HG03442 (cell line): Measurements from ENCODE around the gene DNAH10.

Source experiments
- ATAC-seq: cut with Tn5 transposase; IDR thresholded peaks from one replicate; pipeline ENCODE4 v1.9.1; 2021; ENCODE audit warnings: mild to moderate bottlenecking, moderate library complexity; ENCODE audit not compliant: unreplicated experiment

DNAH10 gene

DNA sequence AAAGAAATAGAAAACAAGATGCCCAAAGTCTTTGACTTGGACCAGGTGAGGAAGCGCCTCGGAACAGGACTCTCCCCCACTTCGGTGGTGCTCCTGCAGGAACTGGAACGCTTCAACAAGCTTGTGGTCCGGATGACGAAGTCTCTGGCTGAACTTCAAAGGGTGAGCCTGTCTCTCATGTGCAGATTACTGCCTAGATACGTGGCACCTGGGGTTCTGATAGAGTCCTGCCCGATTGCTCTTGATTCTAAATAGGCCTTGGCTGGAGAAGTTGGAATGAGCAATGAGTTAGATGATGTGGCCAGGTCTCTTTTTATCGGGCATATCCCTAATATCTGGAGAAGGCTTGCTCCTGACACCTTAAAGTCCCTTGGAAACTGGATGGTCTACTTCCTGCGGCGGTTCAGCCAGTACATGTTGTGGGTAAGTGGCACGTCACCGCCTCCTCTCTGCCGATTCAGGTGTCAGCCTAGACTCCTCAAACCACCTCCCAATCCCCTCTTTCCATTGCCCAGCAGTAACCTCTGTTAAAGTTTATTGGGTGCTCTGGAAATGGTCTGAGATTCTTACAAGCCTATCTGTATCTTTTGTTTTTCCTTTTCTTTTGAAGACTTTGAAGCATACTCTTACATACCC is 169.7 kb downstream of the DNAH10 start:
- no peak for ATAC-seq

DNA sequence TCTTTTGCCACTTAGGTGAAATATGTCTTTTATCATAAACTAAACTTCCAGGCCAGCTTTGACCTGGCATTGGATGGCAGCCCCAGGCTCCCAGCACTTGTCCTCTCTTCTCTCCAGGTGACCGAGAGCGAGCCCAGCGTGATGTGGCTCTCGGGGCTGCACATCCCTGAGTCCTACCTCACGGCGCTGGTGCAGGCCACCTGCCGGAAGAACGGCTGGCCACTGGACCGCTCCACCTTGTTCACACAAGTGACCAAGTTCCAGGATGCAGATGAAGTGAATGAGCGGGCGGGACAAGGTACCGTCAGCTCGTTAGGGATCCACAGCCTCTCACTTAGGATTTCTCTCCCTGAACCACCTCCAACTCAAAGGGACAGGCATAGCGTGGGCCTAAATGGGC is 171.1 kb downstream of the DNAH10 start:
- ATAC-seq, result no peak

DNA sequence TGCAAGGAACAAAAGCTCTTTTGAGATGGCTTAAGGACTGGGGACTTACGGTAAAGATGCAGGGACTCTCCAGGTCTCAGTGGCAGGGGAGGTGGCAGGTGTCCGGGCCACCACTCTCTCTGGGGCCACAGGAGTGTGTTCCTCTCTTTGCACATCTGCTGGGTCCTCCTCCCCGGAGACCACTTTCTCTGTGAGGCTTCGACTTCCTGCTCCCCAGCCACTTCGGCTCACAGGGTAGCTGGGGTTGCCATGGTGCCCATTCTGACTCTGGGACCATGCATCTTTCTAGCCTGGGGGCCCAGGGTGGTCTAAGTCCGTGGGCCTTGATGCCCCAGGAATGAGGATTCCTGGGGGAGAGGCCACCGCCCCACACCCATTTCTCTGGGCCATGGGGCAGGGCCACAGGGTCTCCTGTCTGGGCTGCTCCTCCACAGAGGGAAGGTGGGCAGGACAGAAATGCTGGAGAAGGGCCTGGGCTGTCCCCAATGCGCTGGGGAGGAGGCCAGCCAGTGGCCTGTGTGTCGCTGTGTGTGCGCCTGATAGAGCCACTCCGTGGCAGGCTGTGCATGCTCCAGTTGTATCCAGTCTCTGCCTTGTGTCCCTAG is 172.0 kb downstream of the DNAH10 start:
- no peak for ATAC-seq

DNA sequence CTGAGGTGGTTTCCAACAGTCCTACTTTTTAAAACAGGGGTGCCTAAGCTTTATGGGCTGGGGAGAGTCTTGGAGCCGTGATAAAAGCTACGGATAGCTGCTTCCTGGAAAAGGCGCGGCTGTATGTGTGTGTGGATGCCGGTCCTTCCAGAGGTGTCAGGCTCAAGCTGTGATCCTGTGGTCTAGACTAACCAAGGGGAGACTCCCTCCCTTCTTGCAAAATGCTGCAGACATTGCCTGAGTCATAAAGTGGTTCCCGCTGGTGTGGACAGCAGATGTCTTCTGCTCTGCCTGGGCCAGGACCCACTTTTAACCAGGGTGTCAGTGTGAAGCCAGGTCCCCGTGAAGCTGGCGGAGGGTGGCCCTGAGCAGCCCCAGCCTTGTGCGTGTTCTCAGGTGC is 172.7 kb downstream of the DNAH10 start:
- ATAC-seq, result no peak

DNA sequence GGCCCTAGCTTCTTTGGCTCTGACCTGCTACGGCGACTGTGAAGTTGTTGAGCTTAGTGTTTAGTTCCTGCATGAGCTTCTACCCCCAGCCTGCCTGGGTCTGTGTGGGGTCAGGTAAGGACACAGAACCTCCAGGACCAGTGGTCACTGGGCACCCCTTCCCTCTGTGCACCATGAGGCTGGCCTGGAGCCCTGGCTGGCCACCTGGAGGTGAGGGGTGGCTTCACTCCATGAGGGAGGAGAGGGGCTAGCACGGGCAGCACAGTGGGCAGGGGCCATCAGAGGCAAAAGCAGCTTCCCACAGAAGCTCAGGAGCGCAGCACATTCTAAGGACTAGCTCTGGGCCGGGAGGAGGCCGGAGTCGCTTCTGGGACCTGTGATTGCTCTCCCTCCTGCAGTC is 173.9 kb downstream of the DNAH10 start:
- ATAC-seq, result no peak

DNA sequence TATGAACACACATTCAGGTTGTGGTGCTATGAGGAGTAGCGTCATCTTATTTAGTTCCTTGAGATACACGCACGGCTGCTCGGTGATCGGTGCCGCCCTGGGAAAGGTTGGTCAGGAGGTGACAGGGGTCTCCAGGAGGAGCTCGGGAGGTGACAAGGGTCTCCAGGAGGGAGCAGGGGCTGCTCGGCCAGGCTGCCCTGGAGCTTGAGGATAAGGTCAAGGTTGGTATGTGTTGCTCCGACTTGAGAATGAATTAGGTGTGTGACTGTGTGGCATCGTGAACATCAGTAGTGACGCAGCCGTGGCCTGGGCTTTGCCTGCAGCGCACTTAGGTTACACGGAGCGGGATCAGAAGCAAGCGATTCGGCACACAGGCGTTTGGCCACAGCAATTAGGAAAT is 174.4 kb downstream of the DNAH10 start:
- no peak for ATAC-seq

DNA sequence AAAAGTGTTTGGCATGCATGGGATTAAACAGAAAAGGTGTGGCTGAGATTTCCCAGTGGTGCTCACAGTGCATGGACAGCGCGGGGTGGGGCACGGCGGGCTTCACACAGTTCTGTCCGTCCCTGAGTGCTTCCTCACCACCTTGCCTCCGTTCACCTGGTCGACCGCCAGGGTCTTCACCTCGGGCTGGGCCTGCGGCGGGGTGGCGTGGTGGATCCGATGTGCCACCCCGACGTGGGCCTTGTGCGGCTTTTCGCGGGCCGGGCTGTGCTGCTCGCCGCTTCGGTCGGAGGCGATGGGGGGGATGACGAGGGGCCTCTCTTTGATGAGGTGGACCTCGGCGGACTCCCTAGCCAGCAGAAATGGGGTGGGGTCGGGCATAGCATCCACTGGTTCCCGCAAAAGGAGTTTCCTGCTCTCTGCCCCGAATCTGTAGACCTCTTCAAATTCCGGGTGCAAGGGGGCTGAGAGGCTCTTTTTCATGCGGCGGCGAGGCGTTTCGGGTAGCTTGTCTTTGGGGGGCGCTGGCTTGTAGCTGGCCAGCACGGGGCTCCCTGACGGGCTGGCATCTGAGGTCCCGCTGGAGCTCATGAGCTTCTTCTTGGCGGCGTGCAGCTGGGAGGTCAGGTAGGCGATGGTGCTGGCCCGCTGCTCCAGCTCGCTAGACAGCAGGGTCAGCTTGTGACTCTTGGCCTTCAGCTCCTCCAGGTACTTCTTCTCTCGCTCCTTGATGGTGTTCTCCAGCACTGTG is 175.0 kb downstream of the DNAH10 start:
- no peak for ATAC-seq

DNA sequence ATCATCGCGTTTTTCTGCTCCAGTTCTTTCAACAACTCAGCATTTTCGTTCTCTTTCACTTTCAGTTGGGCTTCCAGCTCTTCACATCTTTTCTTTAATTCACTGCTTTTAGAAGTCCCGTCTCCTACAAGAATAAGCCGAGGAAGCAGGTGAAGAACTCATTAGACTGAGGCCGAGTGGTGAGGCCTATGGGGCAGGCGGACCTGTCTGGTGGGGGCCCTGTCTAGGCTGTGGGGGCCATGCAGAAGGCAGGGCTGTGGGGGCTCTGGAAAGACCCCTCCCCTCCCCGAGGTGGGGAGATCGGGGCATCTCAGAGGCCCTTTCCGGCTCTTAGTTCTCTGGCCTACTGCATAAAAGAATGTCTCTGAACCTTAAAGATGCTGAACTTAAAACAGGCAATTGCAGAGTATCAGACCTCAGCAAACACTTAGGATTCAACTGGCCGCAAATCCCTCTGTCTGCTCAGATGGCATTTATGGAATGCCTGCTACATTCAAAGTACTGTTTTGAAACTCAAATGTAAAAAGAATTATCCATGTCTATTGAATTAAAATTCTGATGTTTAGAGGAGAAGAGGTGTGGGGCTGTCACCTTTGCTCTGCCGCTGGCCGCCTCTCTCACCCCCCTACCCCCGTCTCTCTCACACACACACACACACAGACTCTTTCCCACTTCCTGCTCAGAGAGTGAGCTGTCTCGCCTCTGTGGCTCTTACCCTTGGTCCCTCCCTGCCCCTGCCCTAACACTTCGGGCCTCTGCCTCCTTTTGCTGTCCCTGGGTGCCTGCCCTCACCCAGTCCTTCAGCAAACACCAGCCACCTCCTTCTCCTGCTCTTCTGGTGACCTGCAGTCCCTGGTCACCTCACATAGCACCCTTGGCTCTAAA is 175.8 kb downstream of the DNAH10 start:
- ATAC-seq, result no peak

DNA sequence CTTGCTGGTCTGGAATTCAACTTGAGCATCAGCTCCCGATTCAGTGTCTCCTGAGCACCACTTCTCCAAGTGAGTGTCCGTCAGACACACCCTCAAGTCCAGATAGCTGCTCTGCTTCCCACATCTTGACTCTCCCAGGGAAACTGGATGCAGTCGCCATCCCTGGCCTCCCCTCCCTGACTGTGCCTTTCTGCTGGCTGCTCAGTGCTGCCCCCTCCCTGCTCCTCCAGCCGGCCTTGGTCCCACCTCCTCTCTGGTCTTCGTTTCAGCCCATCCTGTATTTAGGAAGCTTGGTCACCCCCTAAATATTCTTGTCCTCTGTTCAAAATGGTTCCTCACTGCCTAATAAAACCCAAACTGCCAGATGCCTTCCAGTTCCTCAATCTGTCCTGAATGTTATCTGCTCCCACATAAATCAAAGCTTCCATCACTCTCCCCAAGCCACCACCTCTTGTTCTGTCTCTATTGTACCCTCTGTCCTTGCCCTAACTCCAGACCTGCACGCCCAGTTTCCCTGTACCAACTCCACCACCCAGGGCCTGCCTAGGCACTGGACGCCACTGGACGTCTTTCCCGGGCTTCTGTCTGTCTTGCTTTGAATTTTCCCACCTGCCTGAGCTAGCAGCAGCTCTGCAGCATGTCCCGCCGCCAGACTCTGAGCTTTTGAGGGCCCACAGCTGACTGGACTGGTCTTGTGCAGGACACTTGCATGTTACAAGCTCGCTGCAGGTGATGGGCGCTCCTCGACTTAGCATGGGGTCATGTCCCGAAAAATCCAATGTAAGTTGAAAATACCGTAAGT is 176.8 kb downstream of the DNAH10 start:
- no peak for ATAC-seq

DNA sequence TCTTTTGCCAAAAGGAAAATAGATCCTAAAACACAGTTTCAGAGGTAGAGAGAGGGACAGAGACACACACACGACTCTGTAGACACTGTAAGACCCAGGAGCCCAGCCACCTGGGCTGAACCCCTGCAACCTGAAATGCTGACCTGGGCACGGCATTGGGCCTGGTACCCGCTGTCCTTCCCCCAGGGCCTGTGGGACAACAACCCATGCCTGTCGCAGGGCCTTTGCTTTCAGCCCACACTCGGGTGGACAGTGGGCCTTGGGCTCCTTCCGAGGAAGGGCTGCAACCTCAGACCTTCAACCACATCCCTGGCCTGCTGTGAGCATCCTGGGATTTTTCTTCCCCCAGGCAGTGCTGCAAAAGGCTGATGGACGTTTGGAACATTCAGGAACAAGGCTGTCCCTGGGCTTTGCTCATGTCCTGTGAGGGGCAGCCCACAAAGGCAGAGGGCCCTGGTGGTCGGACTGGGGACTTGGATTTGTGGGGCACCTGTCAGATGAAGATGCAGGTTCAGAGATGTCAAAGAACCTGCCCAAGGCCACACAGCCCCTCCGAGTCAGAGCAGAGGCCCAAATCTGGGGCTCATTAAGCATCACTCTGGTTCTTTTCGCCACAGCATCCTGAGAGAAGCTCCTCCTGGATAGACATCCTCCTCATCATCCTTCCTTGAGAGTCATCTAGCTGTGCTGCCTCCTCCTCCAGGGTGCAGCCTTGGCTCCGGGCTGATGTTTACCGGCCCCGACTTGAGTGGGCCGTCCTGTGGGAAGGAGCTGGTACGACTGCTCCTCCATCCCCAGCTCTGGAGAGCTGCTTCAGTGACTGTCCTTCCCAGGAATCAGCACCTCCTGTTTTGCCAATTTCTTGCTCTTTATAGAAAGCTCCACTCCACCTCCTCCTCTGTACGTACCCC is 177.9 kb downstream of the DNAH10 start:
- ATAC-seq, result no peak

DNA sequence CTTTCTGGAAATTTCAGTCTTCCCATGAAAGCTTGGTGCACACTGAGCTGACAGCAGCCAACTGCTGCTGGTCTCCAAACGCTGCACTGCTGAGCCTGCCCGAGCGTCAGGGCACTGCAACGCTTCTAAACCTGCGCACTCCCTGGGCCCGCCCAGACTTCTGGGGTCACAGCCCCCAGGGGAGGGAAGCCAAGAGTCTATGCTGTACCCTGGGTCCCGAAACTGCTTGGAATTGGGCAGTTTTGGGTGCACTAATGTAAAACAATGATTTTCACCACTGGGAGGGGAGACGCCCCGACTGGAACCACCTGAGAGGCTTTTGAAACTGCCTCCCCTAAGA is 178.5 kb downstream of the DNAH10 start:
- no peak for ATAC-seq

DNA sequence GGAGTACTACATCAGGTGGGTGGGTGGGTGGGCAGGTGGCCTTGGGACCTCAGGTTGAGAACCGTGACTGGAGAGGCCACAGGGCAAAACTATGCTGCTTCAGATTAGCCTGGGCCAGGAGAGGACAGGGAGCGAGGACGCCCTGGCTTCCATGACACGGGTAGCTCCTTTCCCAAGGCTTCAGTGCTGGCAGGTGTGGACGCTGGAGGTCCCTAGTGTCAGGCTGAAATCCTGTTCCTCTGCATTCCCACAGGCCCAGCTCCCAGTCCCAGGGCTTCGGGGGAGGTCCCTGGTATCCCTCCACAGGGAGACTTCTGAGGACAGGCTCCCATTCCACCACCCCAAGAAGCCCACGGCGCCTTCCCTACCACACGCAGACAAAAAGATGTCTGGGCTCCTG is 178.9 kb downstream of the DNAH10 start:
- ATAC-seq, result no peak

DNA sequence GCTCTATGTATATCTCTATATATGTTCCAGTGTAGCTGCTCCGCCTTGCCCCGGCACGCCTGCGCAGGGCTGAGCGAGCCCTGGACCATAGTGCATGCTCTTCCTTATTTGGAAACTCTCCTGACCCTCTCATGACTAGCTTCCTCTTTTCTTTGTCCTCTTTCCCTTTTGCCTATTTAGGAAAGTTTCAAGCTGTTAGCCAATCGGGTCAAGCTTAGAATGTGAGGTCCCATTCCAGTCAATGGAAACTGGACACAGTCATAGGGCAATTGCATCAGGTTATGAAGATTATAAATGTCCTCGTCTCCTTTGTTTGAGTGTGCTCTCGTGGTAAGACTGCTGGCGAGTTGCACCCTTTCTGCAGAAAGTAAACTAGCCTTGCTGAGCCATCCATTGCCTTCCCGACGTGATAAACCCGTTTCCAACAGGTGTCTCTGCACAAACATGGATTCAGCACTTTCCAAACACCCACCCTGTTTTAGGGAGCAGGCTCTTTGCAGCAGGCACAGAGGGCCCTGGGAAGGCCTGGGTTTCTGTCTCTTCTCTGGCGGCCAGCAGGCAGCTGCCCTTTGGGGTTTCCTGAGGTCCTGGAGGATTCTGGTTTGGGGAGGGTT is 179.6 kb downstream of the DNAH10 start:
- no peak for ATAC-seq

DNA sequence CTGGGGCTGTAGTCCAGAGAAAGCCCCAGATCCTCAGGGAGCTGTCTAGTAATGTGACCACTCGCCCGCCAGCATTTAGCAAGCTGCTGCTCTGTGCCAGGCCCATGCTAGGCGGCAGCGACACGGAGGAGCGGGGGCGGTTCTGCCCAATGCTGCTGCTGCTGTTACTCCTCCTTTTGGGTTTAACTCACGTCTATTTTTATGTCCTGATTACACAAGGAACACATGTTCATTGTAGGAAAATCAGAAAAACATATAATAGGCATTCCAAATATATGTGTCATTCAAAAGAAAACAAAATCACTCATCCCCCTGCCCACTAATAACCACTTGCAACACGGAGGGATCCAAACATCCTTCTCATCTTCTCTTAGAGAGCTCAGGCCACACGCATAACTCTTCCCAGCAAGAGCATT is 180.1 kb downstream of the DNAH10 start:
- ATAC-seq, result no peak

DNA sequence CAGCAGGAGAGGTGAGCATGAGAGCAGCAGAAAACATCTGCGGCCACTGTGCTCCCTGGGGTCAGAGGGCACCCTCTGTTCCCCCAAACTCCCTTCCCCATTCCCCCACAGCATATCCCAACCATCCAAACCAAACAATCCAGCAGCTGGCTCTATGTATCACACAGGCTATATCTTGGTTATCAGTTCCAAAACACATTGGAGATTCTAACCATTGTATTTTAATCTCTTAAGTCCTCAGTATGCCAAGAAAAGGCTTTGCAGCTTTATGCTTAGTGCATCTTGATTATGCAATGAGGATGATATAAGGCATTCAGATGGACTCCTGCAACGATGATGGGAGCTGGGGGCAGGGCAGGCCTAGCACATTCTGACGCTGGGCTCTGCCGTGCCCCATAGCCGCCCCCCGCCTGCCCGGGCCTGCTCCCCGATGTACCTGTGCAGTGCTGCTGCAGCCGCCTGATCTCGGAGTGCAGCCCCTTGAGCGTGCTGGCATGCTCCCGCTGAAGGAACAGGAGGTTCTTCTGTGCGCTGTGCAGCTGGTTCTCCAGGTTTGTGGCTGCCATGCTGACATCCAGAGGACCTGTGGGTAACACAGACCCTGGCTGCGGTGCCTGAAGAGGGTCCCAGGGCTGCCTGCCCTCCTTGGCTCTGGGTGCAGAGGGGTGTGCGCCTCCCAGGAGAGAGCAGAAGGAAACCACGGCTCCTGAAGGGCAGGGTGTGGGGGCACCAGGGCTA is 181.0 kb downstream of the DNAH10 start:
- no peak for ATAC-seq

DNA sequence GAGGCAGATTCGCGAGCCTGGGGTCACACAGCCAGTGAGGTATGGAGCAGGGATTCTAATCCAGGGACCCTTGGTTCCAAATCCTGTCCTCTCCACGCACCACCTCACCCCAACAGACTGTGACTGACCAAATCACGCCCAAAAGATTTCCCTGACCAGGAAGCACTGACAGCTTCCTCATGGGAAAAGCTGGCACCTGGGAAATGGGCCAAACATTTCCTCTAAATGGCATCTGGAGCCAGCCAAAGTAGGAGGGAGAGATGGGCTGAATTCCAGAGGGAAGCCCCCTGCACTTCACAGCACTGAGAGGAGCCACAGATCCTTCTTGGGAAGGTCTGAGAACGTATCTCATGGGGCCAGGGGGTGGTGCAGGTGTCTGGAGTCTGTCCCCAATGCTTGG is 181.7 kb downstream of the DNAH10 start:
- ATAC-seq, result no peak

DNA sequence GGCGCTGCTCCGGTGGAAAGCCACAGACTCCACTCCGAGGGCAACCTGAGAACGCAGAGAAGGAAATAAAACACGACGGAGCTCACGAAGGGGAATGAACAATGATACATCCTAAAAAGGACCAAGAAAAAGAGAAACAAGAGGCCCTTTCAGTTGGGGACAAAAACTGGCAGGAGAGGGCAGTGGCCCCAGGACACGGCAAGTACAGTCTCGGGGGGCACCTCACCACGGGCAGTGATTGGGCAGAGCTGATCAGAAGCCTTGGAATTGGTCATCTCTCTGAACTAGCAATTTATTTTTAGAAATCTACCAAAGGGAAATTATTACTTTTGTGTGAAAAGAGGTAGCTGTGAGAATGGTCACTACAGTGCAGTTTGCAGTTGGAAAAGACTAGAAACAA is 182.6 kb downstream of the DNAH10 start:
- ATAC-seq, result no peak

DNA sequence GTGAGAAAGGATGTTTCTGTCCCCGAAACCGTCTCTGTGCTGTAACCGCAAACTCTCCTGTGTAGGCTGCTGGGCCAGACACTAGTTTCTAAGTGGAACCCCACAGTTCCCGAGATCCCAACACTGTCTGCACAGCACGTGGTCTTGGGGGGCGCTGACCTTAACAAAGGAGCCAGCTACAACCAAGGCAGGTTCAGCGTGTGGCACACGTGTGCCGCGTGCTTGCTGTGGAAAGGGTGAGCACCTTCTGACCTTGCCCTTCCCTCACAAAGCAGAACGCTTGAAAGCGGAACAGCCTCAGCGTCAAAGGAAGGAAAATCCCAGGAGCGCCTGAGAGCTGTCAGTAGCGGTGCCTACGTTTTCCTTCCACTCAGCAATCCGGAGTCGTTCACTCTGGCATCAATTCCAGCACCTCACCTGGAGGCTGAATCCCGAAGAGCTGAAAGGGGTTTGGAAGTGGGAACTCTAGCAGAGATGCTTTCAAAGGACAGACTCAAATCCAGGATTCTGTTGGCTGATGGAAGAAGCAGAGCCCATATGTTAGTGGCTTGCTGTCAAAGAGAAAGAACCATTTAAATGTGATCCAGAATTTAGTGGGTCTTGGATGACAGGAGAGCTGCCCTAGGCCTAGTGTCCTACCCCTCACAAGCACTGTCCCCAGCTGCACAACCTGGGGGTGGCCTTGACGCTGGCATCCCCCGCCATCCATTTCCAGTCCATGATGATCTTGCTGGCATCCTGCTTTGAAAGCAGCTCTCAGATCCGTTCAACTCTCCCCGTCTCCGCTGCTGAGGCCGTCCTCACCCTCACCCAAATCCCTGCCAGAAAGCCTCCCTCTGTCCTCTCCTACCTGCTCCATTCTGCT is 183.4 kb downstream of the DNAH10 start:
- no peak for ATAC-seq
